ENCODE data around the gene GABPB2. TPM values are rescaled to one million over a fixed set of nuclear protein-coding genes. Genes with fewer than 3 reads are reported as not detected.
"Not testable (repeated sequence)": the region's sequence is repeated elsewhere in the genome, so short reads cannot be mapped to it uniquely, and the experiment has no call there.

GABPB2 gene
- polyA plus RNA-seq, 1 of the 3 experiments (the other 2 are of a cell fraction): 2.4 TPM

DNA sequence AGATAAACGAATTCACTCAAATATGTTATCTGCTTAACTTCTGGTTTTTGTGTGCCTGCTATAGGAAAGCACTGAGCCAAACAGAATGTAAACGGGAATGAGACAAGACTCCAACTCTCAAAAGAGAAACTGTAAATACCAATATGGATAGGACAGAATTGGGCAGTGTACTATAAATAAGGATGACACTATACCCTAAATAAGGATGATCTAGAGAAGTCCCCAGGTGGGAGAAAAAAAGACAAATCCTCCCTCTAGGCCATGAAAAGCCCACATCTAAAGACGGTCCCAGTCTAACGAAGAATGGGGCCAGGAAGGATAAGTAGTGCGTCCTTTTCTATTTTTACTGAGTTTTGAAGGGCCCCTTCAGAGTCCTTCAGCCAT lies 1.5 kb upstream of the GABPB2 start (continued):
- TF ChIP-seq, protein P1, sequence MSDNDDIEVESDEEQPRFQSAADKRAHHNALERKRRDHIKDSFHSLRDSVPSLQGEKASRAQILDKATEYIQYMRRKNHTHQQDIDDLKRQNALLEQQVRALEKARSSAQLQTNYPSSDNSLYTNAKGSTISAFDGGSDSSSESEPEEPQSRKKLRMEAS (IDR thresholded peaks at IDR 0.05; ENCODE audit: low read depth): no peak
- TF ChIP-seq NRF1 (IDR thresholded peaks at IDR 0.05; ENCODE audit: low read depth, low read length) (no peak), JUND (IDR thresholded peaks at IDR 0.05) (no peak), TAF1 (IDR thresholded peaks at IDR 0.05; ENCODE audit: borderline replicate concordance, low read depth, low read length) (no peak), FOXJ3 (CRISPR knock-in tag; IDR thresholded peaks at IDR 0.05) (no peak), RAD21 (IDR thresholded peaks at IDR 0.05; ENCODE audit: low read length) (no peak)

DNA sequence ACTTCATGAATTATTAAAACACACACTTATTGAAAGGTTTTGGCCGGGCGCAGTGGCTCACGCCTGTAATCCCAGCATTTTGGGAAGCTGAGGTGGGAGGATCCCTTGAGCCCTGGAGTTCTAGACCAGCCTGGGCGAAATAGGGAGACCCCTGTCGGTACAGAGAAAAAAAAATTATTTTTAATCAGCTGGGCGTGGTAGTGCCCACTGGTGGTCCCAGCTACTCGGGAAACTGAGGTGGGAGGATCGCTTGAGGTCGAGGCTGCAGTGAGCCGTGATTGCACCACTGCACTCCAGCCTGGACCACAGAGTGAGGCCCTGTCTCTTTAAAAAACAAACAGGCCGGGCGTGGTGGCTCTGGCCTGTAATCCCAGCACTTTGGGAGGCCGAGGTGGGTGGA lies 1.7 kb downstream of the GABPB2 start:
- ChIA-PET POLR2A (no interaction called here), CTCF (interaction anchor here (1.6 to 4.6 kb wide), 5 partner anchors 11 to 28 kb away, joined by 7 to 32 read pairs (median 8); partner anchors contain the start of genes C1orf56, CDC42SE1 and MLLT11)
- H3K9me3 ChIP-seq: no peaks in the 10 kb centered on the region
- 91% methylated on average over 13 of the region's 13 CpGs for WGBS (ENCODE audit: low lambda C conversion rate)
- no peaks in the 10 kb centered on the region for H3K9me2 ChIP-seq
- no peak overlapping the region for H2AFZ ChIP-seq (ENCODE audit: low read depth)
- peaks cover 18 to 26% of the 10 kb centered on the region in 2 experiments for H3K36me3 ChIP-seq (replicated peaks in 1 of 2; ENCODE audit: control insufficient read depth in 1 of 2, insufficient read depth in 2 of 2, low read length in 1 of 2)
- no peak overlapping the region for H3K4me2 ChIP-seq
- no peak for DNase-seq
- no peak overlapping the region for H3K9ac ChIP-seq
- H3K4me1 ChIP-seq (ENCODE audit: control insufficient read depth in 1 of 2, insufficient read depth in 2 of 2, low read depth in 1 of 2, low read length in 1 of 2): no peaks in the 10 kb centered on the region; a peak in 1 of 4 replicates
- peaks cover 27% of the 10 kb centered on the region for H3K79me2 ChIP-seq (ENCODE audit: insufficient read depth)
- no peaks in the 10 kb centered on the region for H3K27me3 ChIP-seq (ENCODE audit: insufficient read depth)
- peaks cover 41% of the 10 kb centered on the region for H3F3A ChIP-seq (replicated peaks; ENCODE audit: insufficient read depth)
- no peak overlapping the region for H3K4me3 ChIP-seq (ENCODE audit: low read depth in 2 of 2, low read length in 1 of 2)
- no peak overlapping the region for H3K27ac ChIP-seq (ENCODE audit: low read depth in 2 of 2, low read length in 1 of 2)
- peaks cover 3% of the 10 kb centered on the region for H4K20me1 ChIP-seq (ENCODE audit: insufficient read depth)
- TF ChIP-seq, protein P2, sequence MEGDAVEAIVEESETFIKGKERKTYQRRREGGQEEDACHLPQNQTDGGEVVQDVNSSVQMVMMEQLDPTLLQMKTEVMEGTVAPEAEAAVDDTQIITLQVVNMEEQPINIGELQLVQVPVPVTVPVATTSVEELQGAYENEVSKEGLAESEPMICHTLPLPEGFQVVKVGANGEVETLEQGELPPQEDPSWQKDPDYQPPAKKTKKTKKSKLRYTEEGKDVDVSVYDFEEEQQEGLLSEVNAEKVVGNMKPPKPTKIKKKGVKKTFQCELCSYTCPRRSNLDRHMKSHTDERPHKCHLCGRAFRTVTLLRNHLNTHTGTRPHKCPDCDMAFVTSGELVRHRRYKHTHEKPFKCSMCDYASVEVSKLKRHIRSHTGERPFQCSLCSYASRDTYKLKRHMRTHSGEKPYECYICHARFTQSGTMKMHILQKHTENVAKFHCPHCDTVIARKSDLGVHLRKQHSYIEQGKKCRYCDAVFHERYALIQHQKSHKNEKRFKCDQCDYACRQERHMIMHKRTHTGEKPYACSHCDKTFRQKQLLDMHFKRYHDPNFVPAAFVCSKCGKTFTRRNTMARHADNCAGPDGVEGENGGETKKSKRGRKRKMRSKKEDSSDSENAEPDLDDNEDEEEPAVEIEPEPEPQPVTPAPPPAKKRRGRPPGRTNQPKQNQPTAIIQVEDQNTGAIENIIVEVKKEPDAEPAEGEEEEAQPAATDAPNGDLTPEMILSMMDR (IDR thresholded peaks at IDR 0.05): no peak
- TF ChIP-seq, protein P1 (IDR thresholded peaks at IDR 0.05; ENCODE audit: low read depth): no peak
- TF ChIP-seq RAD21 (IDR thresholded peaks at IDR 0.05; ENCODE audit: low read length): no peak
- no peak for TF ChIP-seq NRF1 (IDR thresholded peaks at IDR 0.05; ENCODE audit: low read depth, low read length)
- no peak for TF ChIP-seq EP300 (IDR thresholded peaks at IDR 0.05; ENCODE audit: borderline replicate concordance in 1 of 2, low read depth in 1 of 2, low read length in 1 of 2)

DNA sequence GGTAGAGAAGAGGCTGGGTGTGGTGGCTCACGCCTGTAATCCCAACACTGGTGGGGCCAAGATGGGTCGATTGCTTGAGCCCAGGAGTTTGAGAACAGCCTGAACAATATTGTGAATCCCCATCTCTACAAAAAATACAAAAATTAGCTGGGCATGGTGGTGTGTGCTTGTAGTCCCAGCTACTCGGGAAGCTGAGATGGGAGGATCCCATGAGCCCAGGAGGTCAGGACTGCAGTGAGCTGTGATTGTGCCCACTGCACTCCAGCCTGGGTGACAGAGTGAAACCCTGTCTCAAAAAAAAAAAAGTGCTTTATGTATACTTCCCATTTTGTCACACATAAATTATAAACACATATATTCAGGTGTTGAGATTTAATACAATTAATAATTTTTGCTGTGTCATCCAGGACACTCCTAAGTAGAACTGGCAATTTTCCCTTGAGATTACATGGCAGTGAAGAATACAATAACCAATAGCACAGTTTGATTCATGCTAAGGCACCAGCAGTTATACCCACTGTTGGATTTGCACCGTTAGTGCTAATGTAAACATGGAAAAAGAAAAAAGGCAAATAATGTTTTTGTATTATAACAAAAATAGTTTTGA lies 15.5 kb downstream of the GABPB2 start:
- TF ChIP-seq EZH2phosphoT487 (IDR thresholded peaks at IDR 0.05; ENCODE audit: borderline replicate concordance, low read depth) (no peak), CHD2 (IDR thresholded peaks at IDR 0.05; ENCODE audit: low read length, partially characterized antibody) (no peak), SIN3A (IDR thresholded peaks at IDR 0.05; ENCODE audit: borderline replicate concordance, low read depth, low read length) (no peak), SMC3 (IDR thresholded peaks at IDR 0.05; ENCODE audit: low read depth, low read length) (no peak), RCOR1 (IDR thresholded peaks at IDR 0.05; ENCODE audit: low read length) (no peak), MEF2A (IDR thresholded peaks at IDR 0.05; ENCODE audit: borderline replicate concordance, low read depth) (no peak), JUND (IDR thresholded peaks at IDR 0.05) (no peak), TCF12 (IDR thresholded peaks at IDR 0.05) (no peak)
- TF ChIP-seq, protein P3, sequence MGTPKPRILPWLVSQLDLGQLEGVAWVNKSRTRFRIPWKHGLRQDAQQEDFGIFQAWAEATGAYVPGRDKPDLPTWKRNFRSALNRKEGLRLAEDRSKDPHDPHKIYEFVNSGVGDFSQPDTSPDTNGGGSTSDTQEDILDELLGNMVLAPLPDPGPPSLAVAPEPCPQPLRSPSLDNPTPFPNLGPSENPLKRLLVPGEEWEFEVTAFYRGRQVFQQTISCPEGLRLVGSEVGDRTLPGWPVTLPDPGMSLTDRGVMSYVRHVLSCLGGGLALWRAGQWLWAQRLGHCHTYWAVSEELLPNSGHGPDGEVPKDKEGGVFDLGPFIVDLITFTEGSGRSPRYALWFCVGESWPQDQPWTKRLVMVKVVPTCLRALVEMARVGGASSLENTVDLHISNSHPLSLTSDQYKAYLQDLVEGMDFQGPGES (IDR thresholded peaks at IDR 0.05; ENCODE audit: low read depth, low read length): no peak
- no peak overlapping the region for H2AFZ ChIP-seq (ENCODE audit: low read depth)

DNA sequence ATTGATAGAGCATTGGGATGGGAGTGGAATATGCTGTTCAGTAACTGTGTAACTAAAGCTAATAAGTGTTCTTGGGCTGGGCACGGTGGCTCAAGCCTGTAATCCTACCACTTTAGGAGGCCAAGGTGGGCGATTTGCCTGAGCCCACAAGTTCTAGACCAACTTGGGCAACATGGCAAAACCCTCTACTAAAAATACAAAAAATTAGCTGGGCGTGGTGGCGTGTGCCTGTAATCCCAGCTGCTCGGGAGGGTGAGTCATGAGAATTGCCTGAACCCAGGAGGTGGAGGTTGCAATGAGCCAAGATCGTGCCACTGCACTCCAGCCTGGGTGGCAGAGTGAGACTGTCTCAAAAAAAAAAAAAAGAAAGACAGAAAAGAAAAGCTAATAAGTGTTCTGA lies 26.9 kb downstream of the GABPB2 start:
- not testable (repeated sequence) for H3K9me3 ChIP-seq; H4K20me1 ChIP-seq (ENCODE audit: insufficient read depth); H3K36me3 ChIP-seq (replicated peaks in 1 of 2; ENCODE audit: control insufficient read depth in 1 of 2, insufficient read depth in 2 of 2, low read length in 1 of 2); H2AFZ ChIP-seq (ENCODE audit: low read depth); H3K9ac ChIP-seq; H3K27ac ChIP-seq (ENCODE audit: low read depth in 2 of 2, low read length in 1 of 2); DNase-seq; H3K4me1 ChIP-seq (ENCODE audit: control insufficient read depth in 1 of 2, insufficient read depth in 2 of 2, low read depth in 1 of 2, low read length in 1 of 2); H3F3A ChIP-seq (replicated peaks; ENCODE audit: insufficient read depth); H3K4me2 ChIP-seq; H3K27me3 ChIP-seq (ENCODE audit: insufficient read depth); H3K79me2 ChIP-seq (ENCODE audit: insufficient read depth); H3K9me2 ChIP-seq; H3K4me3 ChIP-seq (ENCODE audit: low read depth in 2 of 2, low read length in 1 of 2)
- ChIA-PET POLR2A (interaction anchor here (1.2 kb wide), 1 partner anchor 69 kb away, joined by 3 read pairs; no protein-coding TSS in a partner anchor), CTCF (interaction anchor here (1.2 to 9.3 kb wide), 2 partner anchors 59 to 117 kb away, joined by 3 to 113 read pairs; partner anchors contain the start of gene TNFAIP8L2)
- 86% methylated on average over 6 of the region's 6 CpGs for WGBS (ENCODE audit: low lambda C conversion rate)

More for the DNA sequence above, 15.5 kb downstream of the GABPB2 start:
- Histone ChIP-seq H3K79me2 (ENCODE audit: insufficient read depth) (no peaks in the 10 kb centered on the region), H3K4me2 (no peak overlapping the region), H3K36me3 (replicated peaks in 1 of 2; ENCODE audit: control insufficient read depth in 1 of 2, insufficient read depth in 2 of 2, low read length in 1 of 2) (no peaks in the 10 kb centered on the region), H4K20me1 (ENCODE audit: insufficient read depth) (no peaks in the 10 kb centered on the region), H3K4me3 (ENCODE audit: low read depth in 2 of 2, low read length in 1 of 2) (no peak overlapping the region), H3K27ac (ENCODE audit: low read depth in 2 of 2, low read length in 1 of 2) (no peak overlapping the region), H3F3A (replicated peaks; ENCODE audit: insufficient read depth) (peaks cover 3% of the 10 kb centered on the region), H3K9ac (no peak overlapping the region), H3K27me3 (ENCODE audit: insufficient read depth) (no peaks in the 10 kb centered on the region), H3K9me3 (no peaks in the 10 kb centered on the region), H3K9me2 (no peaks in the 10 kb centered on the region), H3K4me1 (ENCODE audit: control insufficient read depth in 1 of 2, insufficient read depth in 2 of 2, low read depth in 1 of 2, low read length in 1 of 2) (no peaks in the 10 kb centered on the region)
- DNase-seq: no peak
- ChIA-PET POLR2A (no interaction called here), CTCF (interaction anchor here (0.8 to 1.6 kb wide), 4 partner anchors 14 to 69 kb away, joined by 3 to 5 read pairs (median 4); partner anchors contain the start of gene GABPB2)
- 80% methylated on average over 4 of the region's 4 CpGs for WGBS (ENCODE audit: low lambda C conversion rate)

Data from SK-N-SH (cell line).